HEK293 (cell line): ENCODE measurements around the gene DPP9.

ENCODE experiments used
- CTCF ChIA-PET: fragments of 350-600 bp; formaldehyde crosslinking; extraction: SDS; loops from one replicate; lab custom pipeline; 2021; ENCODE audit warnings: antibody characterized with exemption; lab: Yijun Ruan, JAX
- POLR2A ChIA-PET: fragments of 300-600 bp; formaldehyde crosslinking; extraction: SDS; loops from one replicate; lab custom pipeline; 2020; ENCODE audit warnings: antibody characterized with exemption, inconsistent platforms; lab: Yijun Ruan, JAX
- H3K27ac ChIP-seq: fragments of 200-500 bp; sonication (Bioruptor generic); 2 replicates; pipeline ENCODE4 v1.5.1; 2014; ENCODE audit warnings: low read depth, low read length, control low read depth, inconsistent platforms; ENCODE audit errors: extremely low read depth
- H3K36me3 ChIP-seq, 2 experiments: fragments of 200-500 bp in 1 of 2; sonication (Bioruptor generic) in 1 of 2; 1 replicate in 1 of 2; 2 replicates in 1 of 2; pipeline ENCODE4 v1.5.1; 2014 to 2017; ENCODE audit warnings: inconsistent platforms in 2 of 2, low read length in 2 of 2; ENCODE audit not compliant: control insufficient read depth in 2 of 2, insufficient read depth in 1 of 2
- H3K4me1 ChIP-seq: fragments of 200-500 bp; sonication (Bioruptor generic); 2 replicates; pipeline ENCODE4 v1.5.1; 2014; ENCODE audit warnings: mild to moderate bottlenecking, low read length, inconsistent platforms; ENCODE audit not compliant: control insufficient read depth, insufficient read depth
- H3K4me3 ChIP-seq: 2 replicates; pipeline ENCODE4 v1.5.1; 2011; ENCODE audit warnings: low read depth, mild to moderate bottlenecking, control low read depth, low read length, moderate library complexity
- H3K9me3 ChIP-seq: fragments of 200-500 bp; sonication (Bioruptor generic); 2 replicates; pipeline ENCODE4 v1.5.1; 2014; ENCODE audit warnings: low read depth, low read length, inconsistent platforms; ENCODE audit not compliant: control insufficient read depth, insufficient read depth
- BCL11B ChIP-seq: fragments of 450-650 bp; formaldehyde crosslinking; IDR thresholded peaks from 2 replicates; pipeline ENCODE4 v1.5.1; 2016; ENCODE audit warnings: low read depth, missing biosample characterization, missing genetic modification characterization
- GLI2 ChIP-seq: fragments of 450-650 bp; formaldehyde crosslinking; IDR thresholded peaks from 2 replicates; pipeline ENCODE4; 2017; ENCODE audit warnings: missing biosample characterization, missing genetic modification characterization, low read depth, borderline replicate concordance
- HIC1 ChIP-seq: fragments of 450-650 bp; formaldehyde crosslinking; IDR thresholded peaks from 2 replicates; pipeline ENCODE4 v1.5.1; 2016; ENCODE audit warnings: missing biosample characterization, missing genetic modification characterization
- KLF10 ChIP-seq: fragments of 450-650 bp; IDR thresholded peaks from 2 replicates; pipeline ENCODE4 v1.5.1; 2018; ENCODE audit warnings: missing biosample characterization, mild to moderate bottlenecking, missing genetic modification characterization
- OVOL3 ChIP-seq: fragments of 450-650 bp; formaldehyde crosslinking; IDR thresholded peaks from 2 replicates; pipeline ENCODE4 v1.5.1; 2016; ENCODE audit warnings: missing biosample characterization, missing genetic modification characterization
- PATZ1 ChIP-seq: fragments of 450-650 bp; formaldehyde crosslinking; IDR thresholded peaks from 2 replicates; pipeline ENCODE4 v1.5.1; 2016; ENCODE audit warnings: missing biosample characterization, missing genetic modification characterization
- REPIN1 ChIP-seq: fragments of 450-650 bp; formaldehyde crosslinking; IDR thresholded peaks from 2 replicates; pipeline ENCODE4 v1.5.1; 2017; ENCODE audit warnings: missing biosample characterization, missing genetic modification characterization, low read depth
- REST ChIP-seq: fragments of 450-650 bp; formaldehyde crosslinking; IDR thresholded peaks from 2 replicates; pipeline ENCODE4 v1.5.1; 2016; ENCODE audit warnings: missing biosample characterization, missing genetic modification characterization
- SCRT1 ChIP-seq: fragments of 450-650 bp; formaldehyde crosslinking; IDR thresholded peaks from 2 replicates; pipeline ENCODE4 v1.5.1; 2016; ENCODE audit warnings: missing biosample characterization, missing genetic modification characterization, borderline replicate concordance
- ZEB2 ChIP-seq: fragments of 450-650 bp; formaldehyde crosslinking; IDR thresholded peaks from 2 replicates; pipeline ENCODE4 v1.5.1; 2016; ENCODE audit warnings: missing biosample characterization, missing genetic modification characterization
- ZNF18 ChIP-seq: fragments of 450-650 bp; formaldehyde crosslinking; IDR thresholded peaks from 2 replicates; pipeline ENCODE4 v1.5.1; 2016; ENCODE audit warnings: missing biosample characterization, missing genetic modification characterization
- ZNF2 ChIP-seq: fragments of 450-650 bp; formaldehyde crosslinking; IDR thresholded peaks from 2 replicates; pipeline ENCODE4 v1.5.1; 2016; ENCODE audit warnings: missing biosample characterization, missing genetic modification characterization
- ZNF302 ChIP-seq: fragments of 450-650 bp; formaldehyde crosslinking; IDR thresholded peaks from 2 replicates; pipeline ENCODE4 v1.5.1; 2016; ENCODE audit warnings: missing biosample characterization, missing genetic modification characterization, low read depth
- ZNF398 ChIP-seq: fragments of 450-650 bp; formaldehyde crosslinking; IDR thresholded peaks from 2 replicates; pipeline ENCODE4 v1.5.1; 2017; ENCODE audit warnings: missing biosample characterization, missing genetic modification characterization
- ZNF404 ChIP-seq: fragments of 450-650 bp; formaldehyde crosslinking; IDR thresholded peaks from 2 replicates; pipeline ENCODE4 v1.5.1; 2017; ENCODE audit warnings: missing biosample characterization, missing genetic modification characterization
- ZNF510 ChIP-seq: fragments of 450-650 bp; formaldehyde crosslinking; IDR thresholded peaks from 2 replicates; pipeline ENCODE4 v1.5.1; 2018; ENCODE audit warnings: mild to moderate bottlenecking, missing genetic modification characterization, missing biosample characterization; ENCODE audit not compliant: insufficient replicate concordance
- ZNF530 ChIP-seq: fragments of 450-650 bp; formaldehyde crosslinking; IDR thresholded peaks from 2 replicates; pipeline ENCODE4 v1.5.1; 2016; ENCODE audit warnings: low read depth, missing biosample characterization, missing genetic modification characterization
- ZNF561 ChIP-seq: fragments of 450-650 bp; IDR thresholded peaks from 2 replicates; pipeline ENCODE4 v1.5.1; 2018; ENCODE audit warnings: missing biosample characterization, missing genetic modification characterization, borderline replicate concordance
- ZNF600 ChIP-seq: fragments of 450-650 bp; formaldehyde crosslinking; IDR thresholded peaks from 2 replicates; pipeline ENCODE4 v1.5.1; 2016; ENCODE audit warnings: missing biosample characterization, missing genetic modification characterization
- ZNF629 ChIP-seq: fragments of 450-650 bp; formaldehyde crosslinking; IDR thresholded peaks from 2 replicates; pipeline ENCODE4 v1.5.1; 2017; ENCODE audit warnings: missing biosample characterization, missing genetic modification characterization
- ZNF660 ChIP-seq: fragments of 450-650 bp; IDR thresholded peaks from 2 replicates; pipeline ENCODE4 v1.5.1; 2018; ENCODE audit warnings: missing biosample characterization, mild to moderate bottlenecking, missing genetic modification characterization
- ZNF677 ChIP-seq: fragments of 450-650 bp; IDR thresholded peaks from 2 replicates; pipeline ENCODE4 v1.5.0; 2018; ENCODE audit warnings: missing biosample characterization, mild to moderate bottlenecking, missing genetic modification characterization, moderate library complexity
- ZNF701 ChIP-seq: fragments of 450-650 bp; formaldehyde crosslinking; IDR thresholded peaks from 2 replicates; pipeline ENCODE4 v1.5.1; 2016; ENCODE audit warnings: missing biosample characterization, missing genetic modification characterization

The DPP9 gene

GRCh38 chr19:4660181-4660791, 63.4 kb downstream of the DPP9 start (continued):
- TF ChIP-seq BCL11B (tag by site-specific recombination) (no peak), ZNF510 (tag by site-specific recombination) (no peak), ZNF701 (tag by site-specific recombination) (no peak), SCRT1 (tag by site-specific recombination) (no peak)

- TF ChIP-seq PATZ1 = no peak
- no peak for TF ChIP-seq REPIN1 (tag by site-specific recombination)
- H3K4me3 ChIP-seq = no peak overlapping the region
- no peak overlapping the region for H3K27ac ChIP-seq
- ChIA-PET CTCF (no interaction called here), POLR2A (no interaction called here)
- no peaks in the 10 kb centered on the region for H3K9me3 ChIP-seq
- H3K36me3 ChIP-seq = peaks cover 3 to 78% of the 10 kb centered on the region in 2 experiments; a peak in 2 of 3 replicates
- no peaks in the 10 kb centered on the region for H3K4me1 ChIP-seq
Observed at GRCh38 chr19:4657835-4658234, 65.8 kb downstream of the DPP9 start.

GRCh38 chr19:4657262-4657661, 66.4 kb downstream of the DPP9 start:
- no peaks in the 10 kb centered on the region for H3K4me1 ChIP-seq
- no peak overlapping the region for H3K27ac ChIP-seq
- CTCF ChIA-PET = no interaction called here
- H3K4me3 ChIP-seq = no peak overlapping the region
- POLR2A ChIA-PET = no interaction called here
- peaks cover 3 to 77% of the 10 kb centered on the region in 2 experiments; a peak in 2 of 3 replicates for H3K36me3 ChIP-seq
- H3K9me3 ChIP-seq = no peaks in the 10 kb centered on the region
- TF ChIP-seq ZNF2 (tag by site-specific recombination) (no peak), GLI2 (tag by site-specific recombination) (no peak), KLF10 (tag by site-specific recombination) (no peak), ZNF18 (tag by site-specific recombination) (no peak), ZNF629 (no peak), ZNF398 (tag by site-specific recombination) (no peak), ZNF302 (tag by site-specific recombination) (no peak), OVOL3 (tag by site-specific recombination) (no peak), ZNF561 (tag by site-specific recombination) (no peak), ZNF600 (tag by site-specific recombination) (no peak), REST (tag by site-specific recombination) (no peak), ZNF530 (tag by site-specific recombination) (no peak), ZEB2 (tag by site-specific recombination) (no peak), ZNF660 (no peak), ZNF404 (no peak), HIC1 (tag by site-specific recombination) (no peak), ZNF677 (tag by site-specific recombination) (no peak)
